Measurements from ENCODE around the gene BRPF3.

BRPF3 gene

GRCh38 chr6:36269834-36270705 is 73.5 kb downstream of the BRPF3 start, which contains the start of gene PNPLA1:
TSS of gene PNPLA1 (plus strand) at chr6:36270060. CDS start at chr6:36270460, 400 bp downstream.
- no peak for DNase-seq (ENCODE audit: low read depth)

- no peak for DNase-seq (ENCODE audit: low read depth)
Measured at GRCh38 chr6:36272234-36272633, 75.7 kb downstream of the BRPF3 start.

- DNase-seq (ENCODE audit: low read depth) = no peak
Measured at GRCh38 chr6:36273067-36273466, 76.5 kb downstream of the BRPF3 start.

- no peak for DNase-seq (ENCODE audit: low read depth)
Measured at GRCh38 chr6:36273802-36274514, 77.4 kb downstream of the BRPF3 start.

- no peak for DNase-seq (ENCODE audit: low read depth)
Measured at GRCh38 chr6:36276581-36277536, 80.3 kb downstream of the BRPF3 start.

GRCh38 chr6:36277946-36278470 is 81.5 kb downstream of the BRPF3 start:
- no peak for DNase-seq (ENCODE audit: low read depth)

- DNase-seq (ENCODE audit: low read depth) = no peak
Measured at GRCh38 chr6:36280467-36280866, 83.9 kb downstream of the BRPF3 start.

- no peak for DNase-seq (ENCODE audit: low read depth)
Measured at GRCh38 chr6:36280983-36281382, 84.4 kb downstream of the BRPF3 start.

Data from CMK (cell line).